AML-193 (cell line): Measurements from ENCODE around the gene TGFA.

Source experiments
- DNase-seq, 2 experiments: peaks; one replicate each; lab custom pipeline; 2025; lab: John Stamatoyannopoulos, UW

Gene TGFA

DNA sequence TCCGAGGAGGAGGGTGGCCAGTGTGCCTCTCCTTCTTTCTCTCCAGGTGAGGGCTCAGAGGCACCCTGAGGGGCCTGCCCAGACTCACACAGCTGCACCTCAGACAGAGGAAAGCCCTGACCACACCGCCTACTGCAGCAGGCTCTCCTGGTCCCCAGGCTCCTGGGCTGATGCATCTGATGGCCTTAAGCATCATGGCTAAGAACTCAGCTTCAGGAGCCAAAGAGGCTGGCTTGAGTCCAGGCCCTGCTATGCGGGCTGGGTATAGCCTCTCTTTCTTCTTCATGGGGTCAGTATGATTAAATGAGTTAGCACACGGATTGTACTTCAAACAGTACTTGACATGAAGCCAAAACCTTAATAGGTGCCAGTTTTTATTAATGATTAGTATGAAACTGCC, 89.6 kb downstream of the TGFA start:
- no peak for DNase-seq

DNA sequence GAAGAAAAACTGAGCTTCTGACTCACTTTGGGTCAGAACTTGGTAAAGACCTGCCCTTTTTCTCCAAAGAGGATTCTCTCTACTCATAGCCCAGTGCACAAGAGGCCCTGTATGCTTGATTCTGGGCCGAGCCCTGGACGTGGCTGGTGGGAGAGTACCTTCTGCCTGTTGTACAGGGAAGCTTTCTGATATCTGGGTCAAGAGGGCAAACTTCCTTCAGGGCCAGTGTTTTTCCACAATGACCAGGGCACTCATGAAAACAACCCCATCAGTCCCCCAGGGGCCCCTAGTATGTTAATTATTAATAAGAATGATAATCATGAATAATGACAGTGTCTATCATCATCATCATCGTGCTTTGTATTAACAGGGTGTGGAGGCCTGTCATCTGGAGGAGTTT, 90.0 kb downstream of the TGFA start:
- no peak for DNase-seq

DNA sequence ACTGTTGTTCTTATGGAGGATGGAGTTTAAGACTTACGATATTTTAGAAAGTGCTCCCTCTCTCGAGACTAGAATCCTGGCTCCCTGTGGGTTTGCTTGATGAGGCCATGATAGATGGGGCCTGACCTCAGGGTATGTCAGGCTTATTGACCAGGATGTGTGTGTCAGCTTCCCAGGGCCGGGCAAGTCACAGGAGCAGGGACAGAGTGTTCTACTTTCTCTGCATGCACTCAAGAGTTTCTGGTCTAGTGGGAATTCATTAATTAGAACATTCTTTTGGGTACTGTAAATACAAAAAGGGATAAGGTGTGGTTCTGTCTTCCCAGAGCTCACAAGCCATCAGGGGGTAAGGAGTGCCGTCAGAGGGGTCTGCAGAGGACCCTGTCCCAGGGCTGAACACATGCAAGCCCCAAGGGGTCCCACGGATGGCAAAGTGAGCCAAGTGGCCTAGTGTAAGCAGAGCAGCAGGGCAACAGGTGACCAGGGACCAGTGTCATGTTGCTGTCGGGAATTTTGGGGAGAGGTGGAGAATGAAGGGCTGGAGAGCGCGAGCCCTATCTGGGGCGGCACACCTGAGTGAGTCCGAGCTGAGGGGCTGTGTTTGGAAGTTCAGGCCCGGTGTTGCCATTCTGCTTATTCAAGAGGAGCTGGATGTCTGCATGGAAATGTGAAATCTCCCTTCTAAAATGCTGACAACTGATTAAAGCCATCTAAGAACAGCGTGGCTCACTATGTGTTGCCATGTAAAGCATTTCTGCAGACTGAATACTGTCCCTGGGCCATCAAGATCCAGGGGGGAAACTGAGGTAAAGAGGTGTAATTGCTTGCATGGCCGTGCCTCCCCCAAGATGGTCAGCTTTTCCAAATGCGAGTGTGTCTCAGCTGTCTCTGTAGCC, 91.4 kb downstream of the TGFA start:
- DNase-seq, result no peak

DNA sequence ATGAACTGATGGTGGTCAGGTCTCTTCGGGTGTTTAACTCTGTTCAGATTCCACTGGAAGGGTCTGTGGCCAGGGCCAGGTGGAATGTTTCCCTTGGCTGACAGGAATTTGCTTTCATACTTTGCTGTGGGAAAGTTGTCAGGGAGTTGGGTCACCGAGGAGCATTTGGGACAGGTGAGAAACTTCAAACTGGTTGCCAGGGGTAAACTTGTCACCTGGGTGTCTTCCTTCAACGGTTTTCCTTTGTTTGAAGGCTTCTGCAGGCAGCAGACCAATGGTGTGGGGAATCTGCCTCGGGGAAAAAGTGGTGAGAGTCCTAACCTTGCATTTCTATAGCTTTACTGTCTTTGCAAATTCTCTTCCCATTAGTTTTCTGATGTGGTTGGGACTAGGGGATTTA, 92.2 kb downstream of the TGFA start:
- no peak for DNase-seq

DNA sequence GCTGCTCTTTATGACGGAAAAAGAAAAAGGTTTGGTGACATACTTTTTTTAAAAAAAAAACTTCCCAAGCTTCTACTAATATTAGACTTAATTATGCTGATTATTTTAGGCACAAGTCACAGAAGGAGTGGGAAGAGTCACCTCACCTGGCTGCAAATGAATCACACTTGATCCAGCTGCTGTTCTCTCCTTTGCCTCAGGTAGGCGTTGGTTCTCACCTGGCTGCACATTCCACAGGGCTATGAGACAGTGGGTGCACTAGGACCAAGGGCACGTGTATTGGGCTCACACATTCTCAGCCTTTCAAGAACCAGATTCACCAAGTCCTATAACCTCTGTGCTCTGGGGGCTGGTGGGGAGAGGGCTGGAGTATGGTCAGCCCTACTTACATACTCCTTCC, 93.3 kb downstream of the TGFA start:
- no peak for DNase-seq

DNA sequence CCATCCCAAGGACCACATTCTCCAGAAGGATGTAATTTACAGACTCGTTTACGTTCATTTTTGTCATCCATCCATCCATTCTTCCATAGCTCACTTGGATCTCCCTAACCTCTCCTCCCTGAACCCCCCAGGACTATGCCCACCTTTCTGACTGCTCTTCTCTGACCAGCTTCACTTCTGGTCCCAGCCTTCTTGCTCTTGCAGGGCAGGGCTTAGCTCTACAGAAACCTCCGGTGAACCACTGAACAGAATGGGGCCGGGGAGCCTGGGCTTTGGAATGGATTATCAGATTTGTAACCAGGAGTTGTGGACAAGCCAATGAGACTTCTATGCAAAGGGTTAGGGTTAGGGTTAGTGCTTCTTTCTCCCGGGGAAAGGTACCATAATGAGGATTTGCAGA, 95.0 kb downstream of the TGFA start:
- DNase-seq, result no peak

DNA sequence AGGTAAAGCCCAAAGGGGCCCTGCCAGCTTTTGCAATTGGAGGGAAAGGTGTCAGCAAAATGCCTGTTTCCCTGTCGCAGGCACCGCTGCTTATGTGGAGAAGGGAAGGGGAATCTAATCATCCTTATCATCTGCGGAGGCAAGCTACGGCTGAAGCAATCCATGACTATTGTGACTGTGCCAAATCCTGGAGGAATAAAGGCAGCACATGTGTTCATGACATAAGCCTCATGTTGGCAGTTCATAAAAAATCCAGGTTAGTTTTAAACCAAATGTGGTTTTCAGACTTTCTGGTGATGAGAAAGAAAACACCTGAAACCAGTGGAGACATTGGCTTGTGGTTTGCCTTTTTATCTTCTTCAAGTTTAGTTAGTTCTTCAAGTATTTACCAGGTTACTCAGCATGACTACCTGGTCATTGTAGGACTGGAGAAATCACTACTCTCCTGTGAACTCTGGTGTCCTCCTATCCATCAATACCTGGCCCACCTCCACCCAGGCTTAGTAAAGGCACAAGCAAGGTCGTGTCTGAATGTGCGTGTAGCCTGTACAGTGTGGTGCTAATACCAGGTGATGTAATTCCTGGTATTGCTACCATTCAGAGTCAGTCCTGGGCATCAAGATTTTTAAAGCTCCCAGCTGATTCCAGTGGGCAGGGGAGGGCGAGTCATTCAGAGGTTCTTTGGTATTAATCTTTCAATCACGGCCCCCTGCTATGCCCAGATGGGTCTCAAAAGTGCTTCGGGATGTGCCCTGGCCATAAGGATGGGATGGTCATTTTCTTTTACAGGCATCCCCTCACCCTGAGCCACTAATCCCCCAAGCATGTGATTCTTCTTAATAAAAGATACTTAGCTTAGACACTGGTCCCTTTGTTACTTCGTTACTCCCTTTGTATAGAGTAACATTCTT, 96.8 kb downstream of the TGFA start:
- no peak for DNase-seq

DNA sequence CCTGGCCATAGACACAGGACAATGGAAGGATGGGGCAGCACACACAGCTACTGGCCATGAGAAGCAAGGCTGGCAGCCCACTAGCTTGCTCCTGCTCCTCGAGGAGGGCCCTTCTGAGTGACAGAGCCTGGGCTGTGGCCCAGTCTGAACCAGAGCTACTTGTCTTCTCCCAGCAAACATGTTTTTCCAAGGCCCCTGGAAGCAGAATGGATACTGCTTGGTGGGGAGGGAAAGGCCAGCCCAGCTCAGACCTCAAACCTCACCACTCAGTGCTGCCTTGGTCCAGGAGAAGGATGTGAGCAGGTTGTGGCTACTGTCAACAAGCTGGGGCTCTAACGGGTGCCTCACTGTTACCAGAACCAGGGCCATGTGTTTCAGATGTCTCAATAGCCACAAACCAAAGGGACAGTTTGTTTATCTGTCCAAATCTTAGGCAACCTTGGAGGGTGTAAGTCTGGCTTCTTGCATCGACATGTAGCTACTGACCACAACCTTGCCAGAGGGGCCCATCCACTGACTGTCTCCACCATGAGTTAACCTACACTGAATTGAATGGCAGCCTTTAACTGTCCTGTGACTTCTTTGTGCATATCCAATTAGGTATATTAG, 98.6 kb downstream of the TGFA start:
- no peak for DNase-seq

DNA sequence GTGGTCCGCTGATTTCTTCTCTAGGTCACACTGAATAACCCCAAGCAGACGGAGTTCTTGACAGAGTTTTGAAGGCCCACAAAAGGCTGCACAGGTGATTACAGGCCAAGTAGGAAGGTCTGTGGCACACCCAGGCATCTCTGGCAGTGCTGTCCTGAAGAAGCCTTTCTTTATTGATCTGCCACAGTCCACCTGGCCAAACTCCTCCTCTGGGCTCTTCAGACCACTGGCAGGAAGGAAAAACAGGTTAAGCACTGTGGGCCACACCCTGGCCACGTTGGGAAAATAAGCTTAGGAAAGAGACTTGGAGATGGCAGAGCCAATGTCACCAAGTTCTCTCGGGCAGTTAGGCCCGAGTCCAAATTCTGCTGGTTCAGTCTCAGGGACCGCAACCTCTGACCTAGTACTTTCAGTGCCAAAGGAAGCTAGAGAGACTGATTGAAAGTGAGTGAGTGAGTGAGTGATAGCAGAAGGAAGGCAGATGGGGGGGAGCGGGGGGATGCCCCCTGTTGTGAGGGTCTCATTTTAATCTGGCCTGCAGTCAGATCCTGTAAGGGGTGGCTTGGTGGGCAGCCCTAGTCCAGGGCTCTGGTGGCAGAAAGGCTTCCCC, 102.9 kb downstream of the TGFA start:
- DNase-seq, result no peak

DNA sequence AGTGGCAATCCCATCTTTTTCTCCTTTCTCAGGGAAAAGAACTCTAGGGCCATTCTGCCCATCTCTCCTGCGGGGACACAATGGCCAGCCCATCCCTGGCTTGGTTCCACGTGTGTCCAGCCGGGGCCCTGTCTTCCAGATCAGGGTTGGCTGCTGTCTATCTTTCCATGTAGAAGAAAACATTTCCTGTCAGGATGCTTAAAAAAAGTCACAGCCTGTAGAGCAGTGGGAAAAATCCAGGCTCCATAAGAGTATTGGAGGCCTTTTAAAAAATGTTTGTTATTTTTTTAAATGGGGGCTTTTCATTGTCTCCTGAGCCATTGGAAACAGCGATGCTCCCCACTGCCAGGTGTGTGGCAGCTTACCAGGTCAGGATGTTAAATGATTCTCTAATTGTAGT, 105.6 kb downstream of the TGFA start:
- no peak for DNase-seq

DNA sequence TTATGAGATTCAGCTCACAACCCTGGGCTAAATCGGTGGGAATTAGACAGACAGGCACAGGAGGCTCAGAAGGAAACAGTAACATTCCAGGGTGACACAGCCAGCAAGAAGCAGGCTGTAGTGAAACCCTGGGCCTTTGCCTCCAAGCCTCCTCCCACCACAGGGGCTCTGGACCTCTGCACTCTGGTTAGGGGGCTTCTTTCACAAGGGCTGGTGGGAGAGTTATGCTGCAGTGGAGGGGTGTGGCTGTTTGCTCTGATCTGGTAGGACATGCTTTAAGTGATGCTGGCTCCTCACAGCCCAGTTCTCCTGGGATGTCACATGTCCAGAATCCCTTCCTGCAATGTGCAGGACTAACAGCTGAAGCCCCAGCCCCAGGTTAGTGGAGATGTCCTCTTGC, 109.9 kb downstream of the TGFA start:
- no peak for DNase-seq

DNA sequence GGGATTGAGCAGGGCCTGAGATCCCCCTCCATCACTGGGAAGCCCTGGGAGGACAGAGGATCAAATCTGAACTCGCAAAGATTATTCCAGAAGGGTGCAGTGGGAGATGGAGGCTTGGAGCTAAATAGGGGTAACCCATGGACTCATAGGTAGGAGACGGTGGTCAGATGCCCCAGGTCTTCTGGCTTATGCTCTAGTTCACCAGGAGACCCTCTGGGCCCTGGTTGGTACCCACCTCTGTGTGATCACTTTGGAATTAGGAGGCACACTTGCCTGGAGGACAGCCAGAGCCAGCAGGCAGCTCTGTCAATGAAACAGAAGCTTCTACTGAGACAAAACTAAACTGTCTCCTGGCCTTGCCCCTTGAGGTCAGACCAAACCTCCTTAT, 110.6 kb downstream of the TGFA start:
- DNase-seq, result no peak

DNA sequence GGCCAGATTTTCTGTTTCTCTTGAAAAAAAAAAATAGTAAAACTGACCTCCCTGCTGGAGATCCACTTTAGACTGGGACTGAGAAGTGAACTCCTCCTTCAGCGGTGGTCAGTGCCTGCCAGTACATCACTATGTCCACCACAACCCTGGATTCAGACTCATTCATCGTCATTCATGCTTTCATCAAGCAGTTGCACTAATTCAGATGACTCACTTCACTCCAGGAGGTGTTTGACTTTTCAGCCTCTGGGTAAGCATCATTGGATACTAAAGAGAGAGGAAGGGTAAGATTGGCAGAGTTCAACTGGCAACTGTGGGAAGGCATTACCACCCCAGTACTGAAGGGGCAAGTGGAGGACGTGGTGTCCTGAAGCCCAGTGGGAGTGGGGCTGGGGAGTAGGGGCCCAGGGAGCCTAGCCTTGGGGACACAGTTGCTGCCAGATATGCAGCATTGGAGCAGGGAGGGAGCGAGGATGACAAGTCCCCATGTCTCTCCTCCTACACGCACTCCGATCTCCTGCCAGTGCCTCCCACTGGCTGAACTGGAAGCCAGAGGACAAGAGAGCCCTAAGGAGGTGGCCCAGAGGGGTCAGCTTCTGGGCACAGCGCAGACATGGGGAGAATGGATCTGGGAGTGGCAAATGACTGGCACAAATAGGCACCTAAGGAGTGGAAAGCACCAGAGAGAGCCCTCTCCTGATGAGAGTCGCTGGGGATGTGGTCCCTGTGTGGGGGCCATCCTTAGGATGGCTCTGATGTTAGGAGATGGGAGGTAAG, 111.1 kb downstream of the TGFA start:
- no peak for DNase-seq

DNA sequence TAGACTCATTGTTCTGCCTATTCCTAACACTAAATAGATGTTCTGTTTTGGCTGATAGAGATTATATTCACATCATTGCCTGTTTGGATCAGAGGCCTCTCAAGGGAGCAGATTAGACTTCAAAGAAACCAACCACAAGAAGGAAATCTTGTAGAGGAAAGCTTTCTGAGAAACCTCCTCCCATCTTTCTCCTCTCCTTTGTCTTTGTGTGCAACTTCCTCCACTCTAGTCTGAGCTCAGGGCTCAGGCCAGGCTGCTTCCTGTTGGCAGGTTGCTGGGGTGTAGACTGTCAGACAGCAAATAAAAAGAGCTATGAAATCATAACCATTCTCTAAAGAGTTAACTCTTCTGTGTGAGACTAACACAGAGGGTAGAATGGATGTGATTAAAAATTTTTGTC, 113.0 kb downstream of the TGFA start:
- peak; percentile 1 to 10 for DNase-seq

DNA sequence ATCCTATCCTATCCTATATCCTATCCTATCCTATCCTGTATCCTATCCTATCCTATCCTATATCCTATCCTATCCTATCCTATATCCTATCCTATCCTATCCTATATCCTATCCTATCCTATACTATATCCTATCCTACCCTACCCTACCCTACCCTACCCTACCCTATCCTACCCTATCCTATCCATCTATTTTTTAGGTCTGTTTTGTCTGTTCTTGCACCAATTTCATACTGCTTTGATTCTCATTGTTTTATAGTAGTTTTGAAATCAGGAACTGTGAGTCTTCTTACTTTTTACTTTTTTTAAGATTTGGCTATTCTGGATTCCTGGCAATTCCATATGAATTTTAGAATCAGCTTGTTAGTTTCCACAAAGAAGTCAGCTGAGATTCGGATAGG, 118.5 kb downstream of the TGFA start:
- DNase-seq, result no peak

DNA sequence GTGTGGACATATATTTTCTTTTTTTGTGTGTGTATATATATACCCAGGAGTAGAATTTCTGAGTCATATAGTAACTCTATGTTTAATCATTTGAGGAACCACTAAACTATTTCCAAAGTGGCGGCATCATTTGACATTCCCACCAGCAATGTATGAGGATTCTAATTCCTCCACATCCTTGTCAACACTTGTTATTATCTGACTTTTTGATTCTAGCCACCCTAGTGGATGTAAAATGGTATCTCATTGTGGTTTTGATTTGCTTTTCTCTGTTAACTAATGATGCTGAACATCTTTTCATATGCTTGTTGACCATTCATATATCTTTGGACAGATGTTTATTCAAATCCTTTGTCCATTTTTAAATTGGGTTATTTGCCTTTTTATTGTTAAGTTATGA, 120.3 kb downstream of the TGFA start:
- DNase-seq, result no peak

DNA sequence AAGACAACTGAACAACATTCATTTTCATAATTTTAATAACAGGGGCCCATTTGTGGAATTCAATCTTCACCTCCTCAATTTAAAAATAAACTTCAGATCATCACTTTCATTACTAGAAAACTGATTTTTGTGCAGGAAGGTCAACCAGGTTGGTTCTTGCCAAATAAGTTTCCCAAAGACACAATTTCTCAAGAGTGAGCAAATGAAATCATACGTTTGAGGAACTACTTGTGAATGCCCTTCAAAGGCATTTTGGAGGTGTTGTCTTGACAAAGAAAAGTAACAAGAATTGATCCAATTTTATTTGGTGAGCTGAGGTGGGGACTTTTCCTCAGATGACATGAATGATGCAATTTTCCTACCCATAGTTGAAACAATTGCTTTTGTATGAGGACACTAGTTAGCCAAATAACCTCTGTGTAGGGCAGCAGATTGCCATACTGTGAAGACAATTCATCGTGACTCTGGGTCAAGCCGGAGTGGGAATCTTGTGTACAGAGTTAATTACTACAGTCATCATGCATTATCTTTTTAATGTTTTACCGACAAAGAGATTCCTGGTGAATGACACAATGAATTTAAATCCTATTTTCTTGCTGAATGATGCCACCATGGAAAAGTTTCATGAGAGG, 121.8 kb downstream of the TGFA start:
- DNase-seq, result peak in 1 of 2 experiments; percentile 3

DNA sequence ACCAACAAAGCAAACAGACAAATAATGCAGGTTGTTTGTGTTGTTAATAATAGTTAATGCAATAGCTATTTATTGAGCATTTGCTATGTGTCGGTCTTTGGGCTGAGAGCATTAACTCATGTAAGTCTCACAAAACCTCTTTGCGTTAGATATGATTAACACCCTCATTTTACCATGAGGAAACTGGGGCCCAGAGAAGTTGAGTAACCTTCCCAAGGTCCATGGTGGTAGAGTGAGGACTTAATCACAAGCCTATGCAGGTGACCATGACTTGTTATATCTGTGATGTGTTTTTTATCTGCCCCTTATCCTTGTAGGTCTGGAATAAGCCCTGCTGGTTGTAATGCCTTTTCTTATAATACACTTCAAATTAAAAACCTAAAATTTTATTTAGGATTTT, 127.3 kb downstream of the TGFA start:
- DNase-seq, result no peak

DNA sequence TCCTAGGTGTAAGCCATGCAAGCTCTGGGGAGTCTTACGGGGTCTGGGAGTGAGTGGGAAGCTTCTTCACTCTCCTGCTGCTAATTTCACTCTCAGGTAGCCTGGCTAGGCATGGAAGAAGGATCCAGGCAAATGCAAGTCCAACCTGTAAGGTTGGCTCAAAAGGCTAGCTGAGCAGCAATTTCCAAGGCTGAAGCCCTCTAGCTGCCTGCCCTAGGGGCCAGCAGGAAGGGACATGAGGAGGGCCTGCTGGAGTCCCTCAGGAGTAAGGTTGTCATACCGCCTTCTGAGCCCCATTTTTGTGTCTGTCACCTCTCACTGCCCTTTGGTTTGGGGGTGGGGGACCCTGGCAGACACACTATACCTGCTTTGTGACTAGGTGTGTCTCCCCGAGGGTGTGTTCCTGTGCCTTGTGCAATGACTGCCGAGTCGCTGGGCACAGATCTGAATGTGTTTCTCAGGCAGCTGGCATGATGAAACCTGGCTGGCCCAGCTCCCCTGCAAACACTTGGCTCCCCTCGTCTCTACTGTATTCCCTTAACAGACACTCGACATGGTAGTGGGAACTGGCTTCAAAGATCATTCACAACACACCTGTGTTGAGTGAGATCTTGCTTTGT, 127.8 kb downstream of the TGFA start:
- no peak for DNase-seq

DNA sequence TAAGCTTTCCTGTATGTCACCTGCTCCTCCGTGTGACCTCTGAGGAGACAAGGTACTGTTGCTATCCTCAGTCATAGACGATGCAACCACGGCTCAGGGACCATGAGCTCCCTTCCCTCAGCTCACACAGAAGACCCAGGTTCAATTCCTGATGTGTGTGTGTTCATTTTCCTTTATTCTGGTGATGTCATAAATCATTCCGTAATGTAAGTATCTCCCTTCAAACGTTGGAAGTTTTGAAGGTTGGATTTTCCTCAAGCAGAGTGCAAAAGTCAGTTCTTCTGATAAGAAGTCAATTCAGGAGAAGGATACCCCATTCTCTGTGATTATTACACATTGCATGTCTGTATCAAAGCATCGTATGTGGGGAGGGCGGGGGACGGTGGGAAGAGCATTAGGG, 132.9 kb downstream of the TGFA start:
- DNase-seq, result no peak

DNA sequence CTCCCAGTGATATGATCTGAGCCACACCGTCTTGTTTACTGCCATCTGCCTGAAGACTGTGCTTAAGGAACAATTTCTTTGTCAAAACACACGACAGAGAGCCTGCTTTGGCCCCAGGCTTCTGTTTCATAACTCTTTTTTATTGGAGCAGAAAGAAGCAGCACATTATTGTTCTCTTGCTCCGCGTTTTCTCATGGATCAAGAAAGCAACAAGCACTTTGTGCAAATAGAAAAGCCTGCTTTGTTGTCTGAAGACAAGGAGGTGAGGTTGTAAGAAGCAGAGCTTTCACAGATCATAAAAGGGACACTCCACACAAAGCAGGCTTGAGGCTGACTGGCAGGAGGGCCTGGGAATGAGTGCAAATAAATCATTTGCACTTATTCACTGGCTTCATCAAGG, 133.5 kb downstream of the TGFA start:
- no peak for DNase-seq
